Femur (tissue), 1 donor: ENCODE data around the gene TMEM178B.

ENCODE experiments used
- DNase-seq: peaks from one replicate; pipeline ENCODE4 v3.0.0-alpha.2; 2017

Gene TMEM178B

GRCh38 chr7:141225916-141226618 is 152.2 kb downstream of the TMEM178B start:
- DNase-seq = no peak

- DNase-seq = no peak
Observed at GRCh38 chr7:141227454-141227853, 153.6 kb downstream of the TMEM178B start.

- no peak for DNase-seq
Observed at GRCh38 chr7:141228482-141228881, 154.6 kb downstream of the TMEM178B start.

GRCh38 chr7:141231018-141231792 is 157.3 kb downstream of the TMEM178B start:
- DNase-seq = no peak

- no peak for DNase-seq
Observed at GRCh38 chr7:141232286-141233051, 158.6 kb downstream of the TMEM178B start.

- DNase-seq = no peak
Observed at GRCh38 chr7:141234335-141235105, 160.7 kb downstream of the TMEM178B start.

GRCh38 chr7:141235656-141236055 is 161.8 kb downstream of the TMEM178B start:
- no peak for DNase-seq

GRCh38 chr7:141238596-141239243 is 164.9 kb downstream of the TMEM178B start:
- no peak for DNase-seq

- no peak for DNase-seq
Observed at GRCh38 chr7:141239661-141240060, 165.8 kb downstream of the TMEM178B start.

- DNase-seq = no peak
Observed at GRCh38 chr7:141242568-141242967, 168.7 kb downstream of the TMEM178B start.

GRCh38 chr7:141243368-141243767 is 169.5 kb downstream of the TMEM178B start:
- no peak for DNase-seq

GRCh38 chr7:141244435-141244834 is 170.6 kb downstream of the TMEM178B start:
- DNase-seq = no peak

- DNase-seq = no peak
Observed at GRCh38 chr7:141246426-141246825, 172.6 kb downstream of the TMEM178B start.

- no peak for DNase-seq
Observed at GRCh38 chr7:141251180-141251579, 177.3 kb downstream of the TMEM178B start.

- no peak for DNase-seq
Observed at GRCh38 chr7:141251957-141252356, 178.1 kb downstream of the TMEM178B start.

- DNase-seq = no peak
Observed at GRCh38 chr7:141257597-141257996, 183.7 kb downstream of the TMEM178B start.

- no peak for DNase-seq
Observed at GRCh38 chr7:141258559-141258958, 184.7 kb downstream of the TMEM178B start.

- DNase-seq = no peak
Observed at GRCh38 chr7:141262101-141263090, 188.5 kb downstream of the TMEM178B start.

- DNase-seq = no peak
Observed at GRCh38 chr7:141263508-141263907, 189.6 kb downstream of the TMEM178B start.

- no peak for DNase-seq
Observed at GRCh38 chr7:141263983-141264382, 190.1 kb downstream of the TMEM178B start.

GRCh38 chr7:141264511-141264910 is 190.6 kb downstream of the TMEM178B start:
- no peak for DNase-seq
